ENCODE data around the gene PRKCH. TPM values are rescaled to one million over a fixed set of nuclear protein-coding genes. Genes with fewer than 3 reads are reported as not detected.

PRKCH gene
- total and polyA plus RNA-seq, 5 donors from 2014 or later = 194 to 457 (median 201) TPM

DNA sequence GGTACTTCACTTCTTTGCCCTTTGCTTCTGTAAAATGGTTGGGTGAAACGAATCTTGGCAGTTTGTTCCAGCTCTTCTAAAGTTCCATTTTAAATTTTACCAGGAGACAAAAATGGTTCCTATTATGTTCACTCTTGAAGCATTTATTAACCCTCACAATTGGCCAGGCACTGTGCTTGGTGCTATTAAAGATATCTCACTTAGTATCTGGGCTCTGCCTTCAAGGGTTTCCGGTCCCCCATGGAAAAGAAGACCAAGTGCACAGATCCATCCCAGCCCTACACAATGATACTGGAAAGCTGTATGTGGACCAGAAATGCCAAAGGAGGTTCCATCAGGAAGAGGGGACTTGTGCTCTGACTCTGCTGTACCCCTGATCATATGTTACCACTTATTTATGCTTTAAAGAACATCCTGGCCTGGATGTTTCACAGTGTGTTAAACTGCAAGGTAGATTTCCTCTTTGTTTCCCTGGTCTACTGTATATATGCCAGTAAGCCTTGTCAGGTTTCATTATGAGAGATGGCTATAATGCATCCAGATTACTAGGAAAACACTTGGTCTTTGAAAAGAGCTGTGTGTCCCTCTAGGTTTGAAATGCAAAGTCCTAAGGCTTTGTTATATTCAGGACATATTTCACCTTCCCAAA lies 154.8 kb downstream of the PRKCH start:
- ATAC-seq (ENCODE audit: low read depth in 2 of 2) (peak; percentile 1 to 3), DNase-seq (no peak)
- H3K4me3 ChIP-seq (ENCODE audit: low read depth, low read length) = peak overlapping the region; percentile 77

DNA sequence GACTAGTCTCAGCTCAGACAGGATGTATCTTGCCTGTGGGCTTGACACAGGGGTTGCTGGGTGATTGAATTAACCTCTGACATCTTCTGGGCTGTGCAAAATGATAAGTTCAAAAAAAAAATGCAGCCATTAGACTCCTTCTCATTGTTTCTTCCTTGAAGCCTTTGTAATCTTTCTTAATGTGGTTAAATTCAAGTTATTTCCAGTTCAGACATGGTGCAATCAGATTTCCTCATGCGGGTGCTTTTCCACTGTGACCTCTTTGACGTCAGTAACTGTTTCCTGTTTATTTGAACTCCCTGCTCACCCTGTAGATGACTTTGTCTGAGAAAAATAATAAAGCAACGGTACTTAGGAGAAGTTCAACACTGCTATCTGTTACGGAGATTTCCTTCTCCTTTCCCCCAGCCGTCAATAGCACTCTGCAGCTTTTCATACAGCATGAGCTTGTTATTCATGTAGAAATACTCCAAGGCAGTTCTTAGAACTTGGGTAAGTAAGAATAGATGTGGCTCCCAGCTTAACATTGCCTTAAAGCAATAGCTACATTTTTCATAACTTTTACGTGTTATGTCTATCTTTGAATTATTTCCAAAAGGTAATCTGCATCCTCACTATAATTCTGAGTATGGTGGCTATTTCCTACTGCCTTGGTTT lies 155.5 kb downstream of the PRKCH start:
- H3K4me3 ChIP-seq (ENCODE audit: low read depth, low read length) = peak overlapping the region; percentile 80
- ATAC-seq (ENCODE audit: low read depth in 2 of 2) (peak; percentile 81 to 83), DNase-seq (peak; percentile 70 to 94 (median 93))
- peaks cover 24% of the 10 kb centered on the region for H3K36me3 ChIP-seq (ENCODE audit: control insufficient read depth, insufficient read depth, low read length)
- no peaks in the 10 kb centered on the region for H3K27me3 ChIP-seq (ENCODE audit: control insufficient read depth, insufficient read depth, low read length)
- peaks cover 91% of the 10 kb centered on the region for H3K4me1 ChIP-seq (ENCODE audit: control insufficient read depth, insufficient read depth, low read length, poor library complexity, severe bottlenecking)
- peak overlapping the region; percentile 39 to 80 (median 62) for H3K4me3 Mint-ChIP-seq
- H3K27me3 Mint-ChIP-seq = no peaks in the 10 kb centered on the region
- H3K9me3 Mint-ChIP-seq = no peaks in the 10 kb centered on the region
- H3K27ac Mint-ChIP-seq = peak overlapping the region; percentile 97 to 99 (median 99)
- H3K36me3 Mint-ChIP-seq = peaks cover 34% of the 10 kb centered on the region
- H3K27ac ChIP-seq (ENCODE audit: insufficient read depth, low read length, poor library complexity, severe bottlenecking) = peak overlapping the region; percentile 99
- H3K4me1 Mint-ChIP-seq = peaks cover 29 to 96% (median 76%) of the 10 kb centered on the region in 4 donors
- H3K9me3 ChIP-seq (ENCODE audit: control insufficient read depth in 2 of 2, low read length in 2 of 2) = no peaks in the 10 kb centered on the region

More for the DNA sequence above, 154.8 kb downstream of the PRKCH start:
- Histone ChIP-seq H3K27ac (ENCODE audit: insufficient read depth, low read length, poor library complexity, severe bottlenecking) (peak overlapping the region; percentile 99), H3K9me3 (ENCODE audit: control insufficient read depth in 2 of 2, low read length in 2 of 2) (no peaks in the 10 kb centered on the region), H3K36me3 (ENCODE audit: control insufficient read depth, insufficient read depth, low read length) (peaks cover 19% of the 10 kb centered on the region), H3K4me1 (ENCODE audit: control insufficient read depth, insufficient read depth, low read length, poor library complexity, severe bottlenecking) (peaks cover 97% of the 10 kb centered on the region), H3K27me3 (ENCODE audit: control insufficient read depth, insufficient read depth, low read length) (no peaks in the 10 kb centered on the region)
- peaks cover 36 to 97% (median 82%) of the 10 kb centered on the region in 4 donors for H3K4me1 Mint-ChIP-seq
- H3K4me3 Mint-ChIP-seq = peak overlapping the region; percentile 39 to 80 (median 62)
- peaks cover 34% of the 10 kb centered on the region for H3K36me3 Mint-ChIP-seq
- H3K27me3 Mint-ChIP-seq = no peaks in the 10 kb centered on the region
- peak overlapping the region; percentile 97 to 99 (median 99) for H3K27ac Mint-ChIP-seq
- H3K9me3 Mint-ChIP-seq = no peaks in the 10 kb centered on the region

DNA sequence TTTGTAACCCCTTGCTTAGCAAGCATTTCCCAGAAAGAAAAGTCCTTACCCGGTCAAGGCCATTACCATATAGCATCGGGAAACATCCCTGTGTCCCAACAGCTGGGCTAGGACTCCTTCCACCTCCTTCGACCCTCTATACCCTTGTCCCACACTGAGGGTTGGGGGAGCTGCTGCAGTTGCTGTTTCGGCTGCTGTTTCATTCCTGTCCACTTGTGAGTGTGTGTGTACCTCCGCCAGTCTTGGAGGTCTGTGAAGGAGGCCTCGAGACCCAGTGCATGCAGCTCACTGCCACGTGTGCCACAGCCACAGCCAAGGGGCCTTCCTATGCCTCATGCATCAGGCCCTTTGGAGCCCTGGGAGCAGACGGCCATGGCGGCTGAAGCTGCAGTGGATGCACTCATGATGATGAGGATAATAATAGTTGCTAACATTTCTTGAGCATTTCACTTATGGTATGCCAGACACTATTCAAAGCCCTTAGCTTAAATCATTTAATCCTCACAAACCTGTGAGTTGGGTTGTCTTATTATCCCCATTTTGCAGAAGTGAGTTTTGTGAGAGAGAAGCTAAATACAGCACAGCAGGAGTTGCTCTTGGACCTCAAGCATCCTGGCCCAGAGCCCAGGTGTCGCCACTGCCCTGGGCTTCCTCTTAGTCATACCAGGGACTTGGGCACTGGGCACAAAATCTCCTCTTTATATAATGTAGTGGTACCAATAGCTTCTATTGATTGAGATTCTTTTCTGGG lies 156.5 kb downstream of the PRKCH start:
- ATAC-seq (ENCODE audit: low read depth in 2 of 2) = no peak
- peak overlapping the region; percentile 97 to 99 (median 99) for H3K27ac Mint-ChIP-seq

DNA sequence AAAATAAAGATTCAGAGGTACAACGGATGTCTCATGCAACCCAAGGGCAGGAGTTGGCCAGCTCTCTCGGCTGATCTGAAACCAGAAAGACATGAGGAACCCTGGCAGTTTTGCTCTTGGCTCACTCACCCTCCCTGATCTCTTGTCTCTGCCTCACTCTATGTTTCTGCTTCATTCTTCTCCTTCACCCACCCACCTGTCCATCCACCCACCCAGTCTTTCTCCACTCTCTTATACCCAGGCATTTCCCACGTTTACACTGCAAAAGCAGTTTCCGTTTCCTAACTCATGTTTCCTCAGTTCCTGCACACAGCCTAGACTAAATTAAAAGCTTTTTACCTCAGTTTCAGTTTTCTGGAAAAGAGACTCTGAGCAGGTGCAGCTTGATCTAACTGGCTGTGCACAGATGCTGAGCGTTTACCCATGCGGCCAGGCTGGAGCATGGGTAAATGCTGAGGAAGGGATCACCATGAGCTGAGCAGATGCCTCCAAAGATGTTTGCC lies 157.6 kb downstream of the PRKCH start:
- DNase-seq (peak in 1 of 3 donors; percentile 65), ATAC-seq (ENCODE audit: low read depth in 2 of 2) (no peak)
- Mint-ChIP-seq H3K36me3 (peaks cover 32% of the 10 kb centered on the region), H3K27ac (peak overlapping the region; percentile 97 to 99 (median 99)), H3K4me3 (peak overlapping the region; percentile 14 to 80 (median 47)), H3K9me3 (no peaks in the 10 kb centered on the region), H3K27me3 (no peaks in the 10 kb centered on the region), H3K4me1 (peaks cover 19 to 91% (median 71%) of the 10 kb centered on the region in 4 donors)
- H3K4me1 ChIP-seq (ENCODE audit: control insufficient read depth, insufficient read depth, low read length, poor library complexity, severe bottlenecking) = peaks cover 70% of the 10 kb centered on the region
- H3K4me3 ChIP-seq (ENCODE audit: low read depth, low read length) = peak overlapping the region; percentile 33
- H3K9me3 ChIP-seq (ENCODE audit: control insufficient read depth in 2 of 2, low read length in 2 of 2) = no peaks in the 10 kb centered on the region
- peaks cover 45% of the 10 kb centered on the region for H3K36me3 ChIP-seq (ENCODE audit: control insufficient read depth, insufficient read depth, low read length)
- no peaks in the 10 kb centered on the region for H3K27me3 ChIP-seq (ENCODE audit: control insufficient read depth, insufficient read depth, low read length)
- peak overlapping the region; percentile 99 for H3K27ac ChIP-seq (ENCODE audit: insufficient read depth, low read length, poor library complexity, severe bottlenecking)

More for the DNA sequence above, 156.5 kb downstream of the PRKCH start:
- no peaks in the 10 kb centered on the region for H3K27me3 Mint-ChIP-seq
- Histone ChIP-seq H3K9me3 (ENCODE audit: control insufficient read depth in 2 of 2, low read length in 2 of 2) (no peaks in the 10 kb centered on the region), H3K36me3 (ENCODE audit: control insufficient read depth, insufficient read depth, low read length) (peaks cover 34% of the 10 kb centered on the region), H3K4me3 (ENCODE audit: low read depth, low read length) (peak overlapping the region; percentile 80), H3K27me3 (ENCODE audit: control insufficient read depth, insufficient read depth, low read length) (no peaks in the 10 kb centered on the region), H3K27ac (ENCODE audit: insufficient read depth, low read length, poor library complexity, severe bottlenecking) (peak overlapping the region; percentile 99), H3K4me1 (ENCODE audit: control insufficient read depth, insufficient read depth, low read length, poor library complexity, severe bottlenecking) (peaks cover 80% of the 10 kb centered on the region)
- no peaks in the 10 kb centered on the region for H3K9me3 Mint-ChIP-seq
- peaks cover 33% of the 10 kb centered on the region for H3K36me3 Mint-ChIP-seq
- H3K4me3 Mint-ChIP-seq = peak overlapping the region; percentile 39 to 80 (median 47)
- H3K4me1 Mint-ChIP-seq = peaks cover 21 to 95% (median 73%) of the 10 kb centered on the region in 4 donors
- DNase-seq = peak in 1 of 3 donors; percentile 42

DNA sequence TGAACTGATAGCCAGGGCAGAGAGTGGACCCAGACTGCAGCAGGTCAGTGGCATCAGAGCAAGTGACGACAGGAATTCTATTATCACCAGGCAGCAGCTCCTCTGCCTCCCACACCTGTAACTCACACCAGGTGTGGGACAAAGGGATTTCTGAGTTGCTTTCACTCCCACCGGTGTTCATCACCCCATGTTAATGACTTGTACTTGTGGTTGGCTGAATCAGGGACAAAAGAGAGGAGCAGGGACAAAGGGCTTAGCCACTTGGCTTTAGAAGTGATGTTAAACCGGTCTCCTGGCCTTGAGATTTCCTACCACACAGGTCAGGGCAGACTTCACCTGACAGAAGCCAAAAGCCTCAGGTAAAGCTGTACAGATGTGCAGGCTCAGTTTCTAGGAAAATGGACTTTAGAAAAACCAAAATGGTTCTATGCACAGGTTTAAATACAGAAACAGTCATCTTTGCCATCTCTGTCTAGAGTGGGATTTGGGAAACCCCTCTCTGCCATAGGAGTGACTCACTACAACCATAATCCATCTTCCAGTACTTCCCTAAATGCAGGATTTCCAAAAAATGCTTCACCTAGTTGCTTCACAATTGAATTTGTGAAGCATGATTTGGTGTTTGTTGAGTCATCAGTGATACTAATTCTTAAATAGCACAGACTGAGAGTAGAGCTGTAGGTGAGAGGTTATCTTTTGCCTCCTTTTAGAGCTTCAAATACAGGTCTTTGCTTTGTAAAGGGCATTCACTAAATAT lies 158.5 kb downstream of the PRKCH start:
- Mint-ChIP-seq H3K27me3 (no peaks in the 10 kb centered on the region), H3K27ac (peak overlapping the region; percentile 97 to 99 (median 99)), H3K9me3 (no peaks in the 10 kb centered on the region), H3K4me3 (peak overlapping the region in 3 of 4 donors; percentile 14 to 80 (median 55)), H3K4me1 (peaks cover 24 to 87% (median 67%) of the 10 kb centered on the region in 4 donors), H3K36me3 (peaks cover 34% of the 10 kb centered on the region)
- DNase-seq = no peak
- H3K36me3 ChIP-seq (ENCODE audit: control insufficient read depth, insufficient read depth, low read length) = peaks cover 53% of the 10 kb centered on the region
- peak overlapping the region; percentile 99 for H3K27ac ChIP-seq (ENCODE audit: insufficient read depth, low read length, poor library complexity, severe bottlenecking)
- H3K9me3 ChIP-seq (ENCODE audit: control insufficient read depth in 2 of 2, low read length in 2 of 2) = no peaks in the 10 kb centered on the region
- H3K27me3 ChIP-seq (ENCODE audit: control insufficient read depth, insufficient read depth, low read length) = no peaks in the 10 kb centered on the region
- H3K4me3 ChIP-seq (ENCODE audit: low read depth, low read length) = peak overlapping the region; percentile 33
- peaks cover 61% of the 10 kb centered on the region for H3K4me1 ChIP-seq (ENCODE audit: control insufficient read depth, insufficient read depth, low read length, poor library complexity, severe bottlenecking)
- ATAC-seq (ENCODE audit: low read depth in 2 of 2) = no peak

DNA sequence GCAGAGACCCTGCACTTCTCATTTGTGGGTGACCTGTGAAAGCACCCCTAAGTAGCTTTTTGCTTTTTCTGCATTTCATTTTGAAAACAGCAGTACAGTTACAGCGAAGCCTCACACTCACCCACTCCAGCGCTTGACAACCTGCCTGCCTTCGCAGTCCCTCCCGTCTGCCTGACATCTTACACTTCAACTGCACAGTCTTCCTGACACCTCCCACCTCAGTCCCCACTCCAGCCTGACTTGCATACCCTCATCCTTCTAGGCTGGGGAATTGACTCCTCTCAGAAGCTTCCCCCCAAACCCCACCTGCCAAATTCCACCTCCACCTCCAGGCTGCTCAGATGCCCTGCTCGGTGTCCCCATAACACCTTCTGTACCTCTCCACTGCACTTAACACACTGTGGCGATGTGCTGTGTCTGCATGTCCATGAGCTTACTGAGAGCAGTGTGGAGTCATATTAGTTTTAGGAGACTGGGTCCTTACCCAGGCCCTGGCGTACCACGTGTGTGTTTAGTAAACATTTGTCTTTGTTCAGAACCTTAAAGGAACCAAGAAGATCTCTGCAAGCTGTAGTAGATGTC lies 159.4 kb downstream of the PRKCH start:
- Histone ChIP-seq H3K36me3 (ENCODE audit: control insufficient read depth, insufficient read depth, low read length) (peaks cover 62% of the 10 kb centered on the region), H3K4me3 (ENCODE audit: low read depth, low read length) (no peak overlapping the region), H3K4me1 (ENCODE audit: control insufficient read depth, insufficient read depth, low read length, poor library complexity, severe bottlenecking) (peaks cover 52% of the 10 kb centered on the region), H3K27ac (ENCODE audit: insufficient read depth, low read length, poor library complexity, severe bottlenecking) (peak overlapping the region; percentile 99), H3K9me3 (ENCODE audit: control insufficient read depth in 2 of 2, low read length in 2 of 2) (no peaks in the 10 kb centered on the region), H3K27me3 (ENCODE audit: control insufficient read depth, insufficient read depth, low read length) (no peaks in the 10 kb centered on the region)
- Mint-ChIP-seq H3K27me3 (no peaks in the 10 kb centered on the region), H3K4me3 (peak overlapping the region; percentile 14 to 60 (median 36)), H3K9me3 (no peaks in the 10 kb centered on the region), H3K4me1 (peaks cover 19 to 89% (median 66%) of the 10 kb centered on the region in 4 donors), H3K27ac (peak overlapping the region; percentile 97 to 99 (median 99)), H3K36me3 (peaks cover 41% of the 10 kb centered on the region)
- ATAC-seq (ENCODE audit: low read depth in 2 of 2) (no peak), DNase-seq (no peak)

Data from CD4-positive, CD25-positive, alpha-beta regulatory T cell (primary cell).